Calu3 (cell line): ENCODE measurements around the gene KRT80. TPM values are rescaled to one million over a fixed set of nuclear protein-coding genes. Genes with fewer than 3 reads are reported as not detected.

Experiments used
- BruUV-seq: library from RNA; stranded (reverse); fragments of 400-500 nt; replicated peaks from 2 replicates; lab custom pipeline; 2021; lab: Mats Ljungman, UMichigan
- CTCF ChIA-PET: fragments of 300-600 bp; sonication (Branson Sonifier 250); formaldehyde crosslinking; loops from one replicate; lab custom pipeline; 2022; ENCODE audit warnings: antibody characterized with exemption; lab: Charles Lee
- DNase-seq: peaks from one replicate; pipeline ENCODE4 v3.0.0; 2022
- H3K27ac Mint-ChIP-seq: one replicate; pipeline ENCODE4 v1.8.0; 2022; ENCODE audit warnings: mixed read lengths; ENCODE audit not compliant: unreplicated experiment
- H3K27me3 Mint-ChIP-seq: one replicate; pipeline ENCODE4 v1.8.0; 2022; ENCODE audit warnings: mixed read lengths; ENCODE audit not compliant: unreplicated experiment
- H3K36me3 Mint-ChIP-seq: one replicate; pipeline ENCODE4 v1.8.0; 2022; ENCODE audit warnings: mild to moderate bottlenecking, moderate library complexity, mixed read lengths; ENCODE audit not compliant: insufficient read depth, unreplicated experiment
- H3K4me1 Mint-ChIP-seq: one replicate; pipeline ENCODE4 v1.8.0; 2022; ENCODE audit warnings: mild to moderate bottlenecking, low read depth, mixed read lengths; ENCODE audit not compliant: unreplicated experiment
- H3K4me3 Mint-ChIP-seq: one replicate; pipeline ENCODE4 v1.8.0; 2022; ENCODE audit warnings: mild to moderate bottlenecking, low read depth, moderate library complexity, mixed read lengths; ENCODE audit not compliant: unreplicated experiment
- H3K9me3 Mint-ChIP-seq: one replicate; pipeline ENCODE4 v1.8.0; 2022; ENCODE audit warnings: low read depth, mixed read lengths; ENCODE audit not compliant: unreplicated experiment
- CTCF ChIP-seq: fragments of 200-600 bp; IDR thresholded peaks from one replicate; pipeline ENCODE4 v1.8.0; 2022; ENCODE audit warnings: antibody characterized with exemption; ENCODE audit not compliant: unreplicated experiment
- intact Hi-C: fragments of 100-400 bp; cut with micrococcal nuclease; formaldehyde crosslinking; loops from one replicate; pipeline ENCODE4 v1.10.0; 2022; ENCODE audit not compliant: unreplicated experiment
- total RNA-seq: library from RNA; stranded (reverse); gene quantifications from 2 replicates; pipeline ENCODE4 v1.2.3, GENCODE V29; 2022

The KRT80 gene
- total RNA-seq, 1 experiment from 2014 or later: 45.5 TPM

- no peaks in the 10 kb centered on the region for H3K36me3 Mint-ChIP-seq
- no peak overlapping the region for H3K27ac Mint-ChIP-seq
- CTCF ChIA-PET: interaction anchor here (0.6 kb wide), 1 partner anchor 8 kb away, joined by 3 read pairs; no protein-coding TSS in a partner anchor
- intact Hi-C loops: no loop called here
- H3K27me3 Mint-ChIP-seq: peaks cover 41% of the 10 kb centered on the region
- H3K4me1 Mint-ChIP-seq: peaks cover 7% of the 10 kb centered on the region
- no peak for DNase-seq
- no TSS peak for BruUV-seq
- TF ChIP-seq CTCF: no peak
- H3K4me3 Mint-ChIP-seq: no peak overlapping the region
- no peaks in the 10 kb centered on the region for H3K9me3 Mint-ChIP-seq
These were observed 65.7 kb downstream of the KRT80 start for GRCh38 chr12:52126050-52126604.

GRCh38 chr12:52125476-52125900, 66.3 kb downstream of the KRT80 start:
- Mint-ChIP-seq H3K27ac (no peak overlapping the region), H3K4me3 (no peak overlapping the region), H3K27me3 (peaks cover 38% of the 10 kb centered on the region), H3K4me1 (peaks cover 7% of the 10 kb centered on the region), H3K36me3 (no peaks in the 10 kb centered on the region), H3K9me3 (no peaks in the 10 kb centered on the region)
- CTCF ChIA-PET: interaction anchor here (0.6 kb wide), 1 partner anchor 8 kb away, joined by 3 read pairs; no protein-coding TSS in a partner anchor
- no TSS peak for BruUV-seq
- intact Hi-C loops: no loop called here
- TF ChIP-seq CTCF: no peak
- DNase-seq: no peak

DNA sequence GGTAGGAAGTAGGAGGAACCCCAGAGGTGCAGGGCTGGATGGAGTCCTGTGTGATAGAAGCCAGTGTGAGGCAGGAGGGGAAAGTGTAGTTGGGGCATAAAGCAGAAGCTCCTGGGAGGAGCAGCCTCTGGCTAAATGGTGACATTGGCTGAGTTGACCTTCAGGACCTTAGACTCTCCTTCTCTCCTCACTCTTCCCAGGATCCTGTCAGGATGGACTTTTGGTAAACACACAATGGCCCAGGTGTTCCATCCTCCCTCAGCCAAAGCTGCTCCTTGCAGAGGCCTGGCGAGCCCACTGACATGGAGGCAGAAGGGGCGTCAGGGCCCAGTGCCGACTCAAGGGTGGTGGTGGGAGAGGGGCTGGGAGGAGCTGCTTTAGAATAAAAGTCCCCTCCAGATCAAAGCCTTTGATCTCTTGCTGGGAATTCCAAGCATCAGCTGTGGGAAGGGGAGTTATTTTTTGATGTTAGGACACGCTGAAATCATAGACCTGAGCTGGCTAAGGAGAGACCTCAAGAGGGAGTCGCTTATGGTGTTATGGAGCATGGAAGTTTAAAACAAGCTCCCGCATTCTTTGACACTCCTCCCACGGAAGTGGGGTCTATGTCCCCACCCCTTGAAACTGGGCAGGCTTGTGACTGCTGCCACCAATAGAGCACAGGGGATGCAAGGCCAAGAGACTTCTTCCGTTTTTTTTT, 68.2 kb downstream of the KRT80 start:
- intact Hi-C loops: no loop called here

GRCh38 chr12:52122904-52123303, 68.9 kb downstream of the KRT80 start:
- TF ChIP-seq CTCF: no peak
- intact Hi-C loops: no loop called here
- no peaks in the 10 kb centered on the region for H3K9me3 Mint-ChIP-seq
- no peak overlapping the region for H3K27ac Mint-ChIP-seq
- BruUV-seq: no TSS peak
- CTCF ChIA-PET: no interaction called here
- H3K4me1 Mint-ChIP-seq: peaks cover 16% of the 10 kb centered on the region
- DNase-seq: no peak
- peaks cover 10% of the 10 kb centered on the region for H3K36me3 Mint-ChIP-seq
- peaks cover 36% of the 10 kb centered on the region for H3K27me3 Mint-ChIP-seq
- no peak overlapping the region for H3K4me3 Mint-ChIP-seq

More for the DNA sequence above, 68.2 kb downstream of the KRT80 start:
- CTCF ChIA-PET: interaction anchor here (0.6 to 1.5 kb wide), 4 partner anchors 31 to 393 kb away, joined by 3 to 4 read pairs (median 4); no protein-coding TSS in a partner anchor
- peaks cover 10% of the 10 kb centered on the region for H3K36me3 Mint-ChIP-seq
- no TSS peak for BruUV-seq
- no peak for DNase-seq
- no peak for TF ChIP-seq CTCF
- H3K27me3 Mint-ChIP-seq: peaks cover 38% of the 10 kb centered on the region
- no peaks in the 10 kb centered on the region for H3K9me3 Mint-ChIP-seq
- H3K27ac Mint-ChIP-seq: no peak overlapping the region
- no peak overlapping the region for H3K4me3 Mint-ChIP-seq
- peaks cover 16% of the 10 kb centered on the region for H3K4me1 Mint-ChIP-seq
